Mesenchymal stem cell (in vitro differentiated cells and primary cell): Measurements from ENCODE around the gene SMIM35.

Experiments
- DNase-seq: peaks from one replicate; pipeline ENCODE4 v3.0.0-alpha.2; 2013
- H2AFZ ChIP-seq: one replicate; pipeline ENCODE4 v1.6.1; 2013; ENCODE audit warnings: low read depth, mild to moderate bottlenecking, control low read depth, inconsistent platforms, low read length, moderate library complexity
- H2AK5ac ChIP-seq: 2 replicates; pipeline ENCODE4 v1.6.1; 2013; ENCODE audit warnings: low read length, moderate library complexity, mild to moderate bottlenecking, inconsistent platforms; ENCODE audit not compliant: severe bottlenecking
- H2BK120ac ChIP-seq: one replicate; pipeline ENCODE4 v1.6.1; 2013; ENCODE audit warnings: low read depth, mild to moderate bottlenecking, inconsistent platforms, low read length, moderate library complexity
- H2BK12ac ChIP-seq, 2 experiments: one replicate each; pipeline ENCODE4 v1.6.1; 2013; ENCODE audit warnings: inconsistent platforms in 2 of 2, low read length in 2 of 2, mild to moderate bottlenecking in 2 of 2, moderate library complexity in 2 of 2, control low read depth in 1 of 2
- H2BK15ac ChIP-seq: one replicate; pipeline ENCODE4 v1.6.1; 2013; ENCODE audit warnings: mild to moderate bottlenecking, low read depth, inconsistent platforms; ENCODE audit not compliant: poor library complexity, severe bottlenecking
- H2BK5ac ChIP-seq: 2 replicates; pipeline ENCODE4 v1.6.1; 2013; ENCODE audit warnings: low read depth, mild to moderate bottlenecking, low read length, control low read depth, inconsistent platforms; ENCODE audit not compliant: poor library complexity, severe bottlenecking
- H3K14ac ChIP-seq, 2 experiments: one replicate each; pipeline ENCODE4 v1.6.1; 2013; ENCODE audit warnings: inconsistent platforms in 2 of 2, low read length in 2 of 2, control low read depth in 1 of 2, mild to moderate bottlenecking in 1 of 2, moderate library complexity in 1 of 2
- H3K18ac ChIP-seq, 2 experiments: one replicate each; pipeline ENCODE4 v1.6.1; 2013; ENCODE audit warnings: inconsistent platforms in 2 of 2, low read length in 2 of 2, control low read depth in 1 of 2, low read depth in 1 of 2, mild to moderate bottlenecking in 1 of 2
- H3K23ac ChIP-seq, 2 experiments: one replicate each; pipeline ENCODE4 v1.6.1; 2013; ENCODE audit warnings: inconsistent platforms in 2 of 2, low read length in 2 of 2, mild to moderate bottlenecking in 2 of 2, moderate library complexity in 2 of 2, control low read depth in 1 of 2
- H3K27ac ChIP-seq: 2 replicates; pipeline ENCODE4 v1.5.1; 2013; ENCODE audit warnings: mild to moderate bottlenecking, moderate library complexity, low read length, control low read depth, inconsistent platforms; ENCODE audit not compliant: poor library complexity, severe bottlenecking
- H3K27me3 ChIP-seq, 2 experiments: 2 replicates each; pipeline versions ENCODE4 v1.6.1 to v1.7.0; 2013; ENCODE audit warnings: low read length in 2 of 2, mild to moderate bottlenecking in 2 of 2, moderate library complexity in 2 of 2, control low read depth in 1 of 2, inconsistent platforms in 1 of 2; ENCODE audit not compliant: control insufficient read depth in 1 of 2, insufficient read depth in 1 of 2
- H3K36me3 ChIP-seq, 2 experiments: 2 replicates each; pipeline versions ENCODE4 v1.6.1 to v1.7.0; 2013; ENCODE audit warnings: low read length in 2 of 2, control low read depth in 1 of 2, inconsistent platforms in 1 of 2, low read depth in 1 of 2, mild to moderate bottlenecking in 1 of 2; ENCODE audit not compliant: insufficient read depth in 2 of 2, control insufficient read depth in 1 of 2
- H3K4ac ChIP-seq, 2 experiments: one replicate each; pipeline ENCODE4 v1.6.1; 2013; ENCODE audit warnings: inconsistent platforms in 2 of 2, low read length in 2 of 2, mild to moderate bottlenecking in 2 of 2, moderate library complexity in 2 of 2, control low read depth in 1 of 2, low read depth in 1 of 2
- H3K4me1 ChIP-seq: 2 replicates; pipeline ENCODE4 v1.6.1; 2013; ENCODE audit warnings: low read depth, low read length, control low read depth; ENCODE audit not compliant: control insufficient read depth, insufficient read depth
- H3K4me2 ChIP-seq: 2 replicates; pipeline ENCODE4 v1.6.1; 2013; ENCODE audit warnings: low read length, mild to moderate bottlenecking, inconsistent platforms; ENCODE audit not compliant: poor library complexity, severe bottlenecking
- H3K4me3 ChIP-seq, 2 experiments: 2 replicates each; pipeline versions ENCODE4 v1.5.1 to v1.7.0; 2013; ENCODE audit warnings: low read length in 2 of 2, mild to moderate bottlenecking in 2 of 2, control low read depth in 1 of 2, low read depth in 1 of 2; ENCODE audit not compliant: insufficient read depth in 1 of 2
- H3K79me1 ChIP-seq: replicated peaks from 2 replicates; pipeline ENCODE4 v1.6.1; 2013; ENCODE audit warnings: mild to moderate bottlenecking, control low read depth, low read length, inconsistent platforms; ENCODE audit not compliant: poor library complexity, severe bottlenecking
- H3K9ac ChIP-seq: 2 replicates; pipeline ENCODE4 v1.7.0; 2013; ENCODE audit warnings: mild to moderate bottlenecking, low read length, moderate library complexity
- H3K9me3 ChIP-seq: 2 replicates; pipeline ENCODE4 v1.7.0; 2013; ENCODE audit warnings: mild to moderate bottlenecking, low read length; ENCODE audit not compliant: control insufficient read depth
- H4K8ac ChIP-seq: one replicate; pipeline ENCODE4 v1.6.1; 2013; ENCODE audit warnings: inconsistent platforms, mild to moderate bottlenecking, low read length, moderate library complexity
- H4K91ac ChIP-seq: one replicate; pipeline ENCODE4 v1.6.1; 2013; ENCODE audit warnings: mild to moderate bottlenecking, low read length, inconsistent platforms
- whole genome bisulfite sequencing: methylation state at CpG from one replicate; pipeline ENCODE4 v1.1.7; 2013; ENCODE audit warnings: mixed read lengths; 5-methylcytosine and 5-hydroxymethylcytosine counted together

SMIM35 gene

DNA sequence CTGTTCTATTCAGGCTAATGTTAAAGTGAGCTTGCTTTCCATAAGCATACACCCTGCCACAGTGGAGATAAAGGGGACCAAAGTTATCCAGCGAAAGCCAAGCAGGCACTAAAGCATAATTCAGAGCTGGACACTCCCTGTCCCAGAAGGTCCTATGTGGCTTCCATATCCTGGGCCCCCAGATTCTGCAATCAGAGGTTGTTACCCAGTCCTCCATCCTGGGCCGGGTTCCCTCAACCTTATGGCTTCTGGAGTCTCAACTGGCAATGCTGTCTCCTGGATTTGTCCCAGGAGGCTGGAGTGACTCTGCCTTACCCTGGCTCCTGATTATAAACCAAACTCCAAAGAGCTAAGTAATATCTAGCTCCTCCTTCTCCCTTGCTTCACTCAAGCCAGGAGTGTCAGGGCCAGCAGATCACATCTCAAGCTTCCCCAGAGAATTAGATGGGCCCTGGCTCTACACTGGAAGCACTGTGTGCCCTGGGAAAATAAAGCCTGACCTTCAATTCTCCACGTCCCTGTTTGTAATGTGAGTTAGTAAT lies 14.0 kb upstream of the SMIM35 start:
- no peak overlapping the region for H4K91ac ChIP-seq
- H3K9ac ChIP-seq: no peak overlapping the region
- H3K36me3 ChIP-seq: no peaks in the 10 kb centered on the region
- no peaks in the 10 kb centered on the region for H3K4me1 ChIP-seq
- H2BK15ac ChIP-seq: no peak overlapping the region
- peaks cover 40 to 65% of the 10 kb centered on the region in 2 experiments for H3K27me3 ChIP-seq
- DNase-seq: no peak
- no peak overlapping the region for H2BK120ac ChIP-seq
- WGBS: 49% methylated on average over 3 of the region's 3 CpGs
- H3K9me3 ChIP-seq: no peaks in the 10 kb centered on the region
- no peak overlapping the region for H3K23ac ChIP-seq
- H3K18ac ChIP-seq: no peak overlapping the region
- no peak overlapping the region for H2AFZ ChIP-seq
- H3K79me1 ChIP-seq: no peaks in the 10 kb centered on the region
- H3K4me3 ChIP-seq: no peak overlapping the region
- H2BK12ac ChIP-seq: no peak overlapping the region
- no peak overlapping the region for H3K4me2 ChIP-seq
- H3K4ac ChIP-seq: no peak overlapping the region
- H4K8ac ChIP-seq: no peak overlapping the region
- H3K27ac ChIP-seq: no peak overlapping the region
- H2BK5ac ChIP-seq: no peak overlapping the region
- H3K14ac ChIP-seq: no peak overlapping the region
- no peak overlapping the region for H2AK5ac ChIP-seq

GRCh38 chr11:118099838-118100556 lies 13.2 kb upstream of the SMIM35 start:
- DNase-seq: no peak
- H3K4ac ChIP-seq: no peak overlapping the region
- 72% methylated on average over 10 of the region's 10 CpGs for WGBS

DNA sequence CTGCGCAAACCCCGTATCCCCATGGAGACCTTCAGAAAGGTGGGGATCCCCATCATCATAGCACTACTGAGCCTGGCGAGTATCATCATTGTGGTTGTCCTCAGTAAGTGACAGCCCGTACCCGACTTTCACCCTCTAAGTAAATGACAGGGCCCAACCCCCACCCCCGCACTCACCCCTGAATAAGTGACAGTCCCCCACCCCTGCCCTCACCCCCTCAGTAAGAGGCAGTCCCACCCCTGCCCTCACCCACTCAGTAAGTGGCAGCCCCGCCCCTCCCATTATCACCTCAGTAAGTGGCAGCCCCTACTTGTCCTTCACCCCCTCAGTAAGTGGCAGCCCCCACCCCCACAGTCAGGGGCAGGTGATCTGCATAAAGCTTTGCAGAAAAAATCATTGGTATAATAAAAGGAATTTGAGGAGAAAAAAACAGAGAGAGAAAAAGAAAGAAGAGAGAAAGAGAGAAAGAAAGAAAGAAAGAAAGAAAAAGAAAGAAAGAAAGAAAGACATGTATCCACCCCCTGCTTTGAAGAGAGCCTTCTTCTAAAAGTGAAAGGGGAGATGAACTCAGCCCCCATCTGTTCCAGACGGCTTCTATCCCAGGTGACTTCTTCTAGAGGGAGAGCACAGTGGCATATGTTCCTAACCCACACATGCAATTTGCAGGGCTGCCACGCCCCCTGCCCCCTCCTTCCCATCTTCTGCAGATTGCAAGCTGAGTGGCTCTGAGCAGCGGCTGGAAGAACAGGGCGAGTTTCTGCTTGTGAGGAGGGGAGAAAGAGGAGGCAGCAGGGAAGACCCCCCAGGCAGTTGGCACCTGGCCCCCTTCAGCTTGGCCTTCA lies 12.5 kb upstream of the SMIM35 start:
- Histone ChIP-seq H2BK15ac (no peak overlapping the region), H3K9ac (no peak overlapping the region), H3K4me2 (no peak overlapping the region), H3K79me1 (no peaks in the 10 kb centered on the region), H3K4me3 (no peak overlapping the region), H4K8ac (no peak overlapping the region), H2AFZ (no peak overlapping the region), H2BK120ac (no peak overlapping the region), H3K4ac (no peak overlapping the region), H3K4me1 (no peaks in the 10 kb centered on the region), H3K9me3 (no peaks in the 10 kb centered on the region), H3K36me3 (no peaks in the 10 kb centered on the region), H3K14ac (no peak overlapping the region), H3K18ac (no peak overlapping the region), H2BK5ac (no peak overlapping the region), H2AK5ac (no peak overlapping the region), H3K23ac (no peak overlapping the region), H3K27ac (no peak overlapping the region), H3K27me3 (peaks cover 41 to 63% of the 10 kb centered on the region in 2 experiments), H4K91ac (no peak overlapping the region), H2BK12ac (no peak overlapping the region)
- 50% methylated on average over 11 of the region's 11 CpGs for WGBS
- DNase-seq: no peak

More at GRCh38 chr11:118099838-118100556, 13.2 kb upstream of the SMIM35 start:
- no peak overlapping the region for H3K14ac ChIP-seq
- H3K18ac ChIP-seq: no peak overlapping the region
- no peaks in the 10 kb centered on the region for H3K9me3 ChIP-seq
- H3K79me1 ChIP-seq: no peaks in the 10 kb centered on the region
- no peak overlapping the region for H3K27ac ChIP-seq
- no peaks in the 10 kb centered on the region for H3K4me1 ChIP-seq
- H3K36me3 ChIP-seq: no peaks in the 10 kb centered on the region
- H3K4me2 ChIP-seq: no peak overlapping the region
- no peak overlapping the region for H2BK120ac ChIP-seq
- no peak overlapping the region for H2BK15ac ChIP-seq
- no peak overlapping the region for H3K23ac ChIP-seq
- H2AK5ac ChIP-seq: no peak overlapping the region
- no peak overlapping the region for H3K4me3 ChIP-seq
- no peak overlapping the region for H3K9ac ChIP-seq
- peaks cover 41 to 68% of the 10 kb centered on the region in 2 experiments for H3K27me3 ChIP-seq
- no peak overlapping the region for H2BK12ac ChIP-seq
- no peak overlapping the region for H2BK5ac ChIP-seq
- H2AFZ ChIP-seq: no peak overlapping the region
- H4K8ac ChIP-seq: no peak overlapping the region
- no peak overlapping the region for H4K91ac ChIP-seq

- no peak overlapping the region for H3K27ac ChIP-seq
- H3K79me1 ChIP-seq: no peaks in the 10 kb centered on the region
- peaks cover 38 to 56% of the 10 kb centered on the region in 2 experiments for H3K27me3 ChIP-seq
- no peak overlapping the region for H3K14ac ChIP-seq
- no peak overlapping the region for H4K91ac ChIP-seq
- H3K36me3 ChIP-seq: no peaks in the 10 kb centered on the region
- H3K18ac ChIP-seq: no peak overlapping the region
- H2BK15ac ChIP-seq: no peak overlapping the region
- no peak overlapping the region for H4K8ac ChIP-seq
- no peak overlapping the region for H3K9ac ChIP-seq
- H3K4me3 ChIP-seq: no peak overlapping the region
- no peak overlapping the region for H2BK5ac ChIP-seq
- no peaks in the 10 kb centered on the region for H3K4me1 ChIP-seq
- no peak overlapping the region for H2BK120ac ChIP-seq
- H3K4me2 ChIP-seq: no peak overlapping the region
- no peak overlapping the region for H2AFZ ChIP-seq
- no peak overlapping the region for H3K23ac ChIP-seq
- H2BK12ac ChIP-seq: no peak overlapping the region
- no peak for DNase-seq
- no peak overlapping the region for H2AK5ac ChIP-seq
- H3K9me3 ChIP-seq: peaks cover 7% of the 10 kb centered on the region
- WGBS: 56% methylated on average over 1 of the region's 1 CpG
- H3K4ac ChIP-seq: no peak overlapping the region
These were observed 9.2 kb upstream of the SMIM35 start for GRCh38 chr11:118095967-118096367.
